ENCODE data around the gene LYZ. TPM values are rescaled to one million over a fixed set of nuclear protein-coding genes. Genes with fewer than 3 reads are reported as not detected.

The LYZ gene
- total RNA-seq, 2 donors from 2014 or later, result 18.8 to 118 TPM

DNA sequence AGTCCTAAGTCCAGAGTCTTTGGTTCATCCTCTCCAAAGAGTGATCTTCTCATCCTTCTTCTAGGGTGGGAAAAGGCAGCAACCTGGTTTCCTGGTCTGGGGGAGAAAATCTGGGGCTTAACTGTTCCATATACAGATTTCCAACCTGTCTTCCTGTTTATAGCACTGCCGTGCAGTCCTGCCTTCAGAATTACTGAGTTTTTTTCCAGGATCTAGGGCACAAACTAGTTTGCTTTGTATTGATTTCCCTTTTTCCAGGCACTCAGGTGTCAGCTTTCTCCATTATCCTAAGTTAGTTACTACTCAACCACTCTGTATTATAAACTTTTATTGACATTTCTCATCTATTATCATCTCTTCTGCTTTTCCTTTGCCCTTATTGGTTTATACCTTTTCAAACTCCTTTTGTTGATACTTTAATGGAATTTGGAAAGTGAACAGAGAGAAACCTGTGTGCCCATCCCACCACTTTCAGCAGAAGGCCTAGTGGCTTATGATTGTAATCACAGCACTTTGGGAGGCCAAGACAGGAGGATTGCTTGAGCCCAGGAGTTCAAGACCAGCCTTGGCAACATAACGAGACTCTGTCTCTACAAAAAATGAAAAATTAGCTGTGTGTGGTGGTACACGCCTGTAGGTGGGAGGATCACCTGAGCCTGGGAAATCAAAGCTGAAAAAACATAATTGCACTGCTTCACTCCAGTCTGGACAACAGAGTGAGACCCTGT, 4.1 kb upstream of the LYZ start:
- no peak overlapping the region for H3K4me3 ChIP-seq
- no peaks in the 10 kb centered on the region for H3K27me3 ChIP-seq
- ATAC-seq, result no peak
- H3K36me3 ChIP-seq (replicated peaks in 1 of 2; ENCODE audit: insufficient read depth in 1 of 2, low read depth in 2 of 2), result no peaks in the 10 kb centered on the region
- DNase-seq, result no peak
- intact Hi-C loops (cut with DNase I), result no loop called here
- TF ChIP-seq, protein P1, sequence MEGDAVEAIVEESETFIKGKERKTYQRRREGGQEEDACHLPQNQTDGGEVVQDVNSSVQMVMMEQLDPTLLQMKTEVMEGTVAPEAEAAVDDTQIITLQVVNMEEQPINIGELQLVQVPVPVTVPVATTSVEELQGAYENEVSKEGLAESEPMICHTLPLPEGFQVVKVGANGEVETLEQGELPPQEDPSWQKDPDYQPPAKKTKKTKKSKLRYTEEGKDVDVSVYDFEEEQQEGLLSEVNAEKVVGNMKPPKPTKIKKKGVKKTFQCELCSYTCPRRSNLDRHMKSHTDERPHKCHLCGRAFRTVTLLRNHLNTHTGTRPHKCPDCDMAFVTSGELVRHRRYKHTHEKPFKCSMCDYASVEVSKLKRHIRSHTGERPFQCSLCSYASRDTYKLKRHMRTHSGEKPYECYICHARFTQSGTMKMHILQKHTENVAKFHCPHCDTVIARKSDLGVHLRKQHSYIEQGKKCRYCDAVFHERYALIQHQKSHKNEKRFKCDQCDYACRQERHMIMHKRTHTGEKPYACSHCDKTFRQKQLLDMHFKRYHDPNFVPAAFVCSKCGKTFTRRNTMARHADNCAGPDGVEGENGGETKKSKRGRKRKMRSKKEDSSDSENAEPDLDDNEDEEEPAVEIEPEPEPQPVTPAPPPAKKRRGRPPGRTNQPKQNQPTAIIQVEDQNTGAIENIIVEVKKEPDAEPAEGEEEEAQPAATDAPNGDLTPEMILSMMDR (IDR thresholded peaks at IDR 0.05), result no peak
- no peak for TF ChIP-seq POLR2A (IDR thresholded peaks at IDR 0.05)
- H3K9me3 ChIP-seq, result no peaks in the 10 kb centered on the region
- H3K27ac ChIP-seq, result peak overlapping the region; percentile 32 to 94 (median 80)
- 34 to 47% methylated on average over 3 of the region's 3 CpGs for WGBS, 2 donors
- H3K4me1 ChIP-seq, result peaks cover 90% of the 10 kb centered on the region

DNA sequence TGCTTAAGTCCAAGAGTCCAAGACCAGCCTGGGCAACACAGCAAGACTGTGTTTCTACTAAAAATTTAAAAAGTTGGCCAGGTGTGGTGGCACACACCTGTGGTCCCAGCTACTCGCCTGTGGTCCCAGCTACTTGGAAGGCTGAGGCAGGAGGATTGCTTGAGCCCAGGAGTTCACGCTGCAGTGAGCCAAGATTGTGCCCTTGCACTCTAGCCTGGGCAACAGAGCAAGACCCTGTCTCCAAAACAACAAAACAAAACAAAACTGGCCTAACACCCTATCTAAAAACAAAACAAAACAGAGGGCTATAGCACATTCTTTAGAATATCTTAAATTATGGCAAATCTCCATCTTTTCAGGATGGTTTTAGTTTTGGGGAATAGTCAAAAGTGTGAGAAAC, 3.1 kb upstream of the LYZ start:
- peaks cover 90% of the 10 kb centered on the region for H3K4me1 ChIP-seq
- H3K4me3 ChIP-seq, result no peak overlapping the region
- no peaks in the 10 kb centered on the region for H3K9me3 ChIP-seq
- no peaks in the 10 kb centered on the region for H3K36me3 ChIP-seq (replicated peaks in 1 of 2; ENCODE audit: insufficient read depth in 1 of 2, low read depth in 2 of 2)
- WGBS, 2 donors, result 67 to 68% methylated on average over 2 of the region's 2 CpGs
- ATAC-seq (no peak), DNase-seq (no peak)
- no peaks in the 10 kb centered on the region for H3K27me3 ChIP-seq
- intact Hi-C loops (cut with DNase I), result no loop called here
- TF ChIP-seq POLR2A (IDR thresholded peaks at IDR 0.05), result no peak
- peak overlapping the region; percentile 32 to 94 (median 80) for H3K27ac ChIP-seq

GRCh38 chr12:69345742-69346141, 2.4 kb upstream of the LYZ start:
- peak in 1 of 3 donors; percentile 23 for TF ChIP-seq POLR2A (IDR thresholded peaks at IDR 0.05)
- TF ChIP-seq, protein P1 (IDR thresholded peaks at IDR 0.05), result no peak
- DNase-seq (peak in 1 of 4 donors; percentile 43), ATAC-seq (peak; percentile 84)
- Histone ChIP-seq H3K9me3 (no peaks in the 10 kb centered on the region), H3K4me1 (peaks cover 90% of the 10 kb centered on the region), H3K4me3 (no peak overlapping the region), H3K27me3 (no peaks in the 10 kb centered on the region), H3K27ac (peak overlapping the region; percentile 3 to 94 (median 80)), H3K36me3 (replicated peaks in 1 of 2; ENCODE audit: insufficient read depth in 1 of 2, low read depth in 2 of 2) (no peaks in the 10 kb centered on the region)
- WGBS, 2 donors, result 12 to 17% methylated on average over 1 of the region's 1 CpG
- intact Hi-C loops (cut with DNase I), result no loop called here

DNA sequence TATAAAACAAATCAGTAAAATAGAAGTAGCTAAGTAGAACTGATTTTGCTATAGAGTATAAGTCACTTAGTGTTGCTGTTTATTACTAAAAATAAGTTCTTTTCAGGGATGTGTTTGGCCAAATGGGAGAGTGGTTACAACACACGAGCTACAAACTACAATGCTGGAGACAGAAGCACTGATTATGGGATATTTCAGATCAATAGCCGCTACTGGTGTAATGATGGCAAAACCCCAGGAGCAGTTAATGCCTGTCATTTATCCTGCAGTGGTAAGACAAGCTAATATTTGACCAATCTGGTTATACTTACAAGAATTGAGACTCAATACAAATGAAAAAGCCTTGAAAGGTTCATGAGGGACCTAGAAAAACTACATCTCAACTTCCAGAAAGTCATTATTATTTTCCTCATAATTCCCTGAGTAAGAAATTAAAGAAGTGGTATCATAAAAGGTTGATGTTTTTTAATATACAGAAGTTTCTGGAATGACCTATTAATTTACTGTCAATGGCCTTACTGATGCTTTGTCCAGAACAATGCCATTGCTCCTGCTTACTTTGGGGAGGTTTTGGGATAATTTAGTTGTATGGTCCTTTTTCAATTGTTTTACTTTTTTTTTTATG, 1.9 kb downstream of the LYZ start:
- DNase-seq, result no peak
- peak; percentile 25 for ATAC-seq
- no peak for TF ChIP-seq POLR2A (IDR thresholded peaks at IDR 0.05)
- TF ChIP-seq, protein P1 (IDR thresholded peaks at IDR 0.05), result no peak
- peaks cover 49% of the 10 kb centered on the region for H3K4me1 ChIP-seq
- H3K4me3 ChIP-seq, result no peak overlapping the region
- WGBS, 2 donors, result 5 to 15% methylated on average over 2 of the region's 2 CpGs
- H3K36me3 ChIP-seq (replicated peaks in 1 of 2; ENCODE audit: insufficient read depth in 1 of 2, low read depth in 2 of 2), result no peaks in the 10 kb centered on the region
- H3K27ac ChIP-seq, result peak overlapping the region in 3 of 4 donors; percentile 26 to 36 (median 30)
- intact Hi-C loops (cut with DNase I), result loop anchor here (10.0 kb wide), 1 partner anchor 55 kb away; no protein-coding TSS in a partner anchor
- H3K27me3 ChIP-seq, result no peaks in the 10 kb centered on the region
- H3K9me3 ChIP-seq, result no peaks in the 10 kb centered on the region

DNA sequence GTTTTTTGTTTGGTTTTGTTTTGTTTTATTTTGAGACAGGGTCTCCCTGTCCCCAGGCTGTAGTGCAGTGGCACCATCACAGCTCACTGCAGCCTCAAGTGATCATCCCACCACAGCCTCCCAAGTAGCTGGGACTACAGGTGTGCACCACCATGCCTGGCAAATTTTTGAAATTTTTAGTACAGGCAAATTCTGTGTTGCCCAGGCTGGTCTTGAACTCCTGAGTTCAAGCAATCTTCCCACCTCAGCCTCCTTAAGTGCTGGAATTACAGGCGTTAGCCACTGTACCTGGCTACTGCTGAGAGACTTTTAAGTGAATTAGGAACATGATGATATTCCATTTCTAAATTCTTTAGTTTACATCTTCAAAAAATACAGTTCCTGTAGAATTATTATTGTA, 2.6 kb downstream of the LYZ start:
- intact Hi-C loops (cut with DNase I), result loop anchor here (10.0 kb wide), 1 partner anchor 56 kb away; no protein-coding TSS in a partner anchor
- 85 to 88% methylated on average over 1 of the region's 1 CpG for WGBS, 2 donors
- no peak for DNase-seq
- TF ChIP-seq, protein P1 (IDR thresholded peaks at IDR 0.05), result no peak
- TF ChIP-seq POLR2A (IDR thresholded peaks at IDR 0.05), result no peak
- H3K27ac ChIP-seq, result no peak overlapping the region
- no peaks in the 10 kb centered on the region for H3K36me3 ChIP-seq (replicated peaks in 1 of 2; ENCODE audit: insufficient read depth in 1 of 2, low read depth in 2 of 2)
- no peak overlapping the region for H3K4me3 ChIP-seq
- ATAC-seq, result no peak
- no peaks in the 10 kb centered on the region for H3K9me3 ChIP-seq
- no peaks in the 10 kb centered on the region for H3K27me3 ChIP-seq
- H3K4me1 ChIP-seq, result peaks cover 44% of the 10 kb centered on the region

Measured in body of pancreas (tissue), 4 donors.